Right atrium auricular region (tissue), 2 donors: ENCODE measurements around the gene TCF12. TPM values are rescaled to one million over a fixed set of nuclear protein-coding genes. Genes with fewer than 3 reads are reported as not detected.

Experiments used
- DNase-seq: peaks from one replicate; pipeline ENCODE4 v3.0.0-alpha.2; 2019; ENCODE audit warnings: low spot score
- H3K27ac ChIP-seq, 2 donors: fragments of 200-600 bp; sonication (generic); 1 replicate in 1 of 2; 2 replicates in 1 of 2; pipeline ENCODE4 v1.5.1; 2016 to 2019
- H3K27me3 ChIP-seq, 2 donors: fragments of 200-600 bp; sonication (generic); one replicate each; pipeline versions ENCODE4 v1.5.1 to v1.6.0; 2017 to 2019
- H3K36me3 ChIP-seq: fragments of 200-600 bp; sonication (generic); one replicate; pipeline ENCODE4 v1.5.1; 2016
- H3K4me1 ChIP-seq, 2 donors: fragments of 200-600 bp; sonication (generic); one replicate each; pipeline versions ENCODE4 v1.5.1 to v1.6.0; 2017 to 2019
- H3K4me3 ChIP-seq, 2 donors: fragments of 200-600 bp; sonication (generic); 1 replicate in 1 of 2; 2 replicates in 1 of 2; pipeline ENCODE4 v1.5.1; 2017 to 2019; ENCODE audit warnings: mild to moderate bottlenecking in 1 of 2, moderate library complexity in 1 of 2
- H3K9me3 ChIP-seq, 2 donors: fragments of 200-600 bp; sonication (generic); one replicate each; pipeline ENCODE4 v1.5.1; 2019
- total RNA-seq, 2 donors: library from RNA; depleted of rRNA; stranded (reverse); fragments of >200 nt; gene quantifications; one replicate each; pipeline ENCODE4 v1.1.0, GENCODE V29; 2016
- TF ChIP-seq, protein P1 (sequence below), 2 donors: fragments of 200-600 bp; sonication (generic); IDR thresholded peaks; one replicate each; pipeline ENCODE4 v1.5.1; 2019; ENCODE audit warnings: antibody characterized with exemption in 2 of 2

TCF12 gene
- total RNA-seq, 2 donors from 2014 or later: 35.2 to 40.0 TPM

DNA sequence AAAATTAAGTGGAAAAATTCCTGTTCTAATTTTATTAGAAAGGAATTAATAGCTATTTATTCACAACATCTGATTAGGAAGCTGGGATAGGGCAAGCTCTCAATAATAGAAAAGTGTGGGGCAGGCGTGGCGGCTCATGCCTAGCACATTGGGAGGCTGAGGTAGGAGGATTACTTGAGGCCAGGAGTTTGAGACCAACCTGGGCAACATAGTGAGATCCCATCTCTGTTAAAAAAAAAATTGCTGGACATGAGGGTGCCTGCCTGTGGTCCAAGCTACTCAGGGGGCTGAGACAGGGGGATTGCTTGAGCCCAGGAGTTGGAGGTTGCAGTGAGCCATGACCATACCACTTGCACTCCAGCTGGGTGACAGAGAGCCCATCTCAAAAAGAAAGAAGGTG, 119.6 kb downstream of the TCF12 start:
- H3K27ac ChIP-seq: no peak overlapping the region
- DNase-seq: no peak
- peaks cover 0 to 20% of the 10 kb centered on the region in 2 donors for H3K4me1 ChIP-seq
- TF ChIP-seq, protein P1, sequence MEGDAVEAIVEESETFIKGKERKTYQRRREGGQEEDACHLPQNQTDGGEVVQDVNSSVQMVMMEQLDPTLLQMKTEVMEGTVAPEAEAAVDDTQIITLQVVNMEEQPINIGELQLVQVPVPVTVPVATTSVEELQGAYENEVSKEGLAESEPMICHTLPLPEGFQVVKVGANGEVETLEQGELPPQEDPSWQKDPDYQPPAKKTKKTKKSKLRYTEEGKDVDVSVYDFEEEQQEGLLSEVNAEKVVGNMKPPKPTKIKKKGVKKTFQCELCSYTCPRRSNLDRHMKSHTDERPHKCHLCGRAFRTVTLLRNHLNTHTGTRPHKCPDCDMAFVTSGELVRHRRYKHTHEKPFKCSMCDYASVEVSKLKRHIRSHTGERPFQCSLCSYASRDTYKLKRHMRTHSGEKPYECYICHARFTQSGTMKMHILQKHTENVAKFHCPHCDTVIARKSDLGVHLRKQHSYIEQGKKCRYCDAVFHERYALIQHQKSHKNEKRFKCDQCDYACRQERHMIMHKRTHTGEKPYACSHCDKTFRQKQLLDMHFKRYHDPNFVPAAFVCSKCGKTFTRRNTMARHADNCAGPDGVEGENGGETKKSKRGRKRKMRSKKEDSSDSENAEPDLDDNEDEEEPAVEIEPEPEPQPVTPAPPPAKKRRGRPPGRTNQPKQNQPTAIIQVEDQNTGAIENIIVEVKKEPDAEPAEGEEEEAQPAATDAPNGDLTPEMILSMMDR (IDR thresholded peaks at IDR 0.05): no peak
- no peaks in the 10 kb centered on the region for H3K27me3 ChIP-seq
- no peak overlapping the region for H3K4me3 ChIP-seq
- no peaks in the 10 kb centered on the region for H3K9me3 ChIP-seq
- H3K36me3 ChIP-seq: no peaks in the 10 kb centered on the region

GRCh38 chr15:57038496-57038895, 120.1 kb downstream of the TCF12 start:
- TF ChIP-seq, protein P1 (IDR thresholded peaks at IDR 0.05): no peak
- Histone ChIP-seq H3K27ac (no peak overlapping the region), H3K9me3 (no peaks in the 10 kb centered on the region), H3K4me1 (peaks cover 0 to 20% of the 10 kb centered on the region in 2 donors), H3K27me3 (no peaks in the 10 kb centered on the region), H3K36me3 (no peaks in the 10 kb centered on the region), H3K4me3 (no peak overlapping the region)
- no peak for DNase-seq

DNA sequence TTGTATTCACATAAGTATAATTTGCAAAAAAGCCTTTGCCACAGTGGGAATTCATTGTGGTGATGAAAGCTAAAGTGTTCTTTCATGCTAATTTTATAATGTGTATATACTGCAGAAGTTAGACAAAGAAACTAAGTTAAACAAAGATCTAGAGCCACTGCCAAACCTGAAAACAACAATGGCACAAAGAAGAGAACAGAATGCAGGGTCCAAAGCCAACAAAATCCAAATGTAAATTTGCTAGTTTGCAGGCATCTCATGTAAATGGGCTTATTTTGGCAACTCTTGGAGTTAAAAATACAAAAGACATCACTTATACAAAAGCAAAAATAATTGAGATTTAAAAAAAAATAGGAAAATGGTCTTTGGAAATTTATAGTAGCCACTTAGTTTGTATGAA, 123.0 kb downstream of the TCF12 start:
- DNase-seq: no peak
- Histone ChIP-seq H3K36me3 (no peaks in the 10 kb centered on the region), H3K9me3 (no peaks in the 10 kb centered on the region), H3K27me3 (no peaks in the 10 kb centered on the region), H3K4me3 (no peak overlapping the region), H3K4me1 (peaks cover 0 to 30% of the 10 kb centered on the region in 2 donors), H3K27ac (no peak overlapping the region)
- TF ChIP-seq, protein P1 (IDR thresholded peaks at IDR 0.05): no peak

GRCh38 chr15:57044072-57044702, 125.7 kb downstream of the TCF12 start:
- no peak overlapping the region for H3K27ac ChIP-seq
- H3K27me3 ChIP-seq: no peaks in the 10 kb centered on the region
- DNase-seq: no peak
- peaks cover 0 to 29% of the 10 kb centered on the region in 2 donors for H3K4me1 ChIP-seq
- no peak overlapping the region for H3K4me3 ChIP-seq
- H3K9me3 ChIP-seq: no peaks in the 10 kb centered on the region
- H3K36me3 ChIP-seq: no peaks in the 10 kb centered on the region
- TF ChIP-seq, protein P1 (IDR thresholded peaks at IDR 0.05): no peak

GRCh38 chr15:57044970-57045369, 126.5 kb downstream of the TCF12 start:
- H3K27ac ChIP-seq: no peak overlapping the region
- H3K4me1 ChIP-seq: peaks cover 0 to 21% of the 10 kb centered on the region in 2 donors
- H3K27me3 ChIP-seq: no peaks in the 10 kb centered on the region
- no peaks in the 10 kb centered on the region for H3K9me3 ChIP-seq
- H3K4me3 ChIP-seq: no peak overlapping the region
- no peak for DNase-seq
- TF ChIP-seq, protein P1 (IDR thresholded peaks at IDR 0.05): no peak
- H3K36me3 ChIP-seq: no peaks in the 10 kb centered on the region
